Astrocyte of the spinal cord (primary cell): ENCODE results near the gene GLTPD2.

ENCODE experiments used
- DNase-seq: peaks from one replicate; pipeline ENCODE4 v3.0.0; 2011; ENCODE audit warnings: low read depth, low spot score
- H3K4me3 ChIP-seq: 2 replicates; pipeline ENCODE4 v1.5.1; 2011; ENCODE audit warnings: low read depth, mild to moderate bottlenecking, low read length, moderate library complexity
- in situ Hi-C: cut with HindIII; loops from 2 replicates; pipeline ENCODE4 v1.10.0; 2017; ENCODE audit warnings: low sequenced_read_pairs
- TF ChIP-seq, protein P1 (sequence below): IDR thresholded peaks from 2 replicates; pipeline ENCODE4 v1.5.1; 2012; ENCODE audit warnings: low read depth, mild to moderate bottlenecking, low read length, inconsistent platforms

Gene GLTPD2

DNA sequence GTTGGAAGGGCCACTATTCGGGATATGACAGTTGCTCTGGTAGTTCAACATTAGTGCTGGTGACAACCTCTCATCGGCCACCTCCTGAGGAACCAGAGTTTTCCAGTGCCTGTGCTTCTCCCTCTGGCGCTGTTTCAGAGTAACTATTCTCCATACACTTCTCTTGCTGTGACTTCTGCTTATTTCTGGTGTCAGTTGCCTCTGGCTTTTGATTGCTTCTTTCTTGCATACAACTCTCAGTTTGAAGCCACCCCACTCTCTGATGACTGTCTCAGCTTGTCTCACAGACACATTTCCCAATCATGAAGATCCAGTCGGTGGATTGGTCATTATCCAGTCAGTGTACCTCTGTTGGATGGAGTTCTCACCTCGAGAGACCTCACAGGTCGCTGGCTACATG lies 20.5 kb upstream of the GLTPD2 start:
- no peak overlapping the region for H3K4me3 ChIP-seq
- no peak for DNase-seq
- TF ChIP-seq, protein P1, sequence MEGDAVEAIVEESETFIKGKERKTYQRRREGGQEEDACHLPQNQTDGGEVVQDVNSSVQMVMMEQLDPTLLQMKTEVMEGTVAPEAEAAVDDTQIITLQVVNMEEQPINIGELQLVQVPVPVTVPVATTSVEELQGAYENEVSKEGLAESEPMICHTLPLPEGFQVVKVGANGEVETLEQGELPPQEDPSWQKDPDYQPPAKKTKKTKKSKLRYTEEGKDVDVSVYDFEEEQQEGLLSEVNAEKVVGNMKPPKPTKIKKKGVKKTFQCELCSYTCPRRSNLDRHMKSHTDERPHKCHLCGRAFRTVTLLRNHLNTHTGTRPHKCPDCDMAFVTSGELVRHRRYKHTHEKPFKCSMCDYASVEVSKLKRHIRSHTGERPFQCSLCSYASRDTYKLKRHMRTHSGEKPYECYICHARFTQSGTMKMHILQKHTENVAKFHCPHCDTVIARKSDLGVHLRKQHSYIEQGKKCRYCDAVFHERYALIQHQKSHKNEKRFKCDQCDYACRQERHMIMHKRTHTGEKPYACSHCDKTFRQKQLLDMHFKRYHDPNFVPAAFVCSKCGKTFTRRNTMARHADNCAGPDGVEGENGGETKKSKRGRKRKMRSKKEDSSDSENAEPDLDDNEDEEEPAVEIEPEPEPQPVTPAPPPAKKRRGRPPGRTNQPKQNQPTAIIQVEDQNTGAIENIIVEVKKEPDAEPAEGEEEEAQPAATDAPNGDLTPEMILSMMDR, result no peak
- in situ Hi-C loops, result no loop called here

- in situ Hi-C loops, result no loop called here
- no peak overlapping the region for H3K4me3 ChIP-seq
- DNase-seq, result peak; percentile 13
- TF ChIP-seq, protein P1, result no peak
Observed at GRCh38 chr17:4769628-4770027, 19.1 kb upstream of the GLTPD2 start.

DNA sequence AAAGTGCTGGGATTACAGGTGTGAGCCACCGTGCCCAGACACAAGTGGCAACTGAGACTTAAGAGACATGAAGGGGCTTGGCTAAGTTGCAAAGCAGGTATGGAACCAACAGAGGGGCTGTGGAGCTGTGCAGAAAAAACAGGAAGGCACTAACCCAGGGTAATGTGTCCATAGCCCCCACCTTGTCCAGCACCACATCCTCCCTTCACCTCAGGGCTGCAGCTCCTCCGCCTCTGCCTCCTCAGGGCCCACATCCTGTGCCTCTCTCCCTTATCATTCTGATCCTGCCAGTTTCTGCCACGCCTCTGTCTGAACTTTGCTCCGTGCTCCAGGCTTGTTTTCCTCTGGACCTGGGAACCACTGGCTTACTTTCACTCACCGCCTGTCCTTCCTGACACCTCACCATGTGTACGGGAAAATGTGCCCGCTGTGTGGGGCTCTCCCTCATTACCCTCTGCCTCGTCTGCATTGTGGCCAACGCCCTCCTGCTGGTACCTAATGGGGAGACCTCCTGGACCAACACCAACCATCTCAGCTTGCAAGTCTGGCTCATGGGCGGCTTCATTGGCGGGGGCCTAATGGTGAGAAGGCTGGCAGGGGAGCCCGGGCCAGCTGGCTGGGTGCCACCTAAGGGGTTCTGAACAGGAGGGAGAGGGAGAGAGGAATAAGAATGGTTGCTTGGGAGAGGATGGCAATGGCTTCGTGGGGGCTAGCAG lies 17.1 kb upstream of the GLTPD2 start, which contains the start of gene TM4SF5:
TSS of gene TM4SF5 (plus strand) at position 368 of the 716 bp plus-strand sequence. CDS start at position 405, 37 bp downstream.
- in situ Hi-C loops, result no loop called here

GRCh38 chr17:4772235-4772613 lies 16.5 kb upstream of the GLTPD2 start:
- H3K4me3 ChIP-seq, result no peak overlapping the region
- TF ChIP-seq, protein P1, result no peak
- in situ Hi-C loops, result no loop called here
- no peak for DNase-seq

More for the DNA sequence above, 17.1 kb upstream of the GLTPD2 start, which contains the start of gene TM4SF5:
- no peak within 1 kb of the TSS for H3K4me3 ChIP-seq
- DNase-seq, result no peak
- TF ChIP-seq, protein P1, result no peak

DNA sequence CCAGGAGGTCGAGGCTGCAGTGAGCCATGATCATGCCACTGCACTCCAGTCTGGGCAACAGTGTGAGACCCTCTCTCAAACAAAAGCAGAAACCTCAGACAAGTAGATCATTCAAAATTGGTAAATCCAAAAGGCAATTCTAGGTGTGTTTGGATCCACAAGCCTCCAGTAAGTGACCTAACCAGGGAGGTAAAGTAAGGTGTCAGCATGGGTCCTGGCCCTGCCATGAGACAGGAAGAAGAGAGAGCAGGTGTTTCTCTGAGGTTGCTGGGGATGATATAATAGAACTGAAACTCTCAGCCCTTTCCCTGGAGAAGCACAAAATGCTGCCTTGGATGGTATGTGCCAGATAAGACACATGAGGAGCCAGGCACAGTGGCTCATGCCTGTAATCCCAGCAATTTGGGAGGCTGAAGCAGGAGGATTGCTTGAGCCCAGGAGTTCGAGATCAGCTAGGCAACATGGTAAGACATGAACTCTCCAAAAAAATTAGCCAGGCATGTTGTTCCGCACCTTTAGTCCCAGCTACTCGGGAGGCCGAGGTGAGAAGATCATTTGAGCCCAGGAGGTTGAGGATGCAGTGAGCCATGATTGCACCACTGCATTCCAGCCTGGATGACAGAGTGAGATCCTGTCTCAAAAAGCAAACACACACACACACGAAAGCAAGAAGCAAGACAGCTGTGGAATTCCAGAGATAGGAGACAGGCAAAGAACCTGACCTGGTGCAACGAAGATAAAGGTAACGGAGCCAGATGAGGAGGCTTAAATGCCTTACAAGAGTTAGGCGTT lies 10.6 kb upstream of the GLTPD2 start:
- no peak for DNase-seq
- in situ Hi-C loops, result no loop called here
- TF ChIP-seq, protein P1, result no peak

GRCh38 chr17:4780325-4780955 lies 8.3 kb upstream of the GLTPD2 start:
- no peak for DNase-seq
- TF ChIP-seq, protein P1, result no peak
- H3K4me3 ChIP-seq, result no peak overlapping the region
- in situ Hi-C loops, result no loop called here

More for the DNA sequence above, 10.6 kb upstream of the GLTPD2 start:
- H3K4me3 ChIP-seq, result no peak overlapping the region
